ENCODE data around the gene MDM2. TPM values are rescaled to one million over a fixed set of nuclear protein-coding genes. Genes with fewer than 3 reads are reported as not detected.

Gene MDM2
- total RNA-seq, 1 donor from 2014 or later, result 123 TPM

- Mint-ChIP-seq H3K27me3 (ENCODE audit: low read depth) (no peaks in the 10 kb centered on the region), H3K4me1 (no peaks in the 10 kb centered on the region), H3K9me3 (no peaks in the 10 kb centered on the region), H3K4me3 (no peak overlapping the region), H3K27ac (ENCODE audit: unreplicated experiment) (no peak overlapping the region), H3K36me3 (ENCODE audit: low read depth) (peaks cover 4% of the 10 kb centered on the region)
- TF ChIP-seq CTCF (conservative IDR thresholded peaks at IDR 0.05), result no peak
- DNase-seq (ENCODE audit: low read depth, low spot score), result no peak
Measured at GRCh38 chr12:68846811-68847210, 38.8 kb downstream of the MDM2 start.

- no peaks in the 10 kb centered on the region for H3K36me3 Mint-ChIP-seq (ENCODE audit: low read depth)
Measured at GRCh38 chr12:68850390-68850789, 42.4 kb downstream of the MDM2 start.

GRCh38 chr12:68851592-68852306 lies 43.8 kb downstream of the MDM2 start:
- no peaks in the 10 kb centered on the region for H3K4me1 Mint-ChIP-seq
- no peaks in the 10 kb centered on the region for H3K36me3 Mint-ChIP-seq (ENCODE audit: low read depth)
- no peak overlapping the region for H3K4me3 Mint-ChIP-seq
- H3K27ac Mint-ChIP-seq (ENCODE audit: unreplicated experiment), result no peak overlapping the region
- DNase-seq (ENCODE audit: low read depth, low spot score), result no peak
- peaks cover 3% of the 10 kb centered on the region for H3K27me3 Mint-ChIP-seq (ENCODE audit: low read depth)
- no peaks in the 10 kb centered on the region for H3K9me3 Mint-ChIP-seq
- no peak for TF ChIP-seq CTCF (conservative IDR thresholded peaks at IDR 0.05)

More at GRCh38 chr12:68850390-68850789, 42.4 kb downstream of the MDM2 start:
- H3K4me3 Mint-ChIP-seq, result no peak overlapping the region
- no peaks in the 10 kb centered on the region for H3K9me3 Mint-ChIP-seq
- TF ChIP-seq CTCF (conservative IDR thresholded peaks at IDR 0.05), result no peak
- no peak for DNase-seq (ENCODE audit: low read depth, low spot score)
- no peaks in the 10 kb centered on the region for H3K4me1 Mint-ChIP-seq
- H3K27me3 Mint-ChIP-seq (ENCODE audit: low read depth), result peaks cover 3% of the 10 kb centered on the region
- H3K27ac Mint-ChIP-seq (ENCODE audit: unreplicated experiment), result no peak overlapping the region

GRCh38 chr12:68853396-68854077 lies 45.6 kb downstream of the MDM2 start:
- no peaks in the 10 kb centered on the region for H3K36me3 Mint-ChIP-seq (ENCODE audit: low read depth)
- no peaks in the 10 kb centered on the region for H3K4me1 Mint-ChIP-seq
- no peak for DNase-seq (ENCODE audit: low read depth, low spot score)

GRCh38 chr12:68854078-68854468 lies 46.1 kb downstream of the MDM2 start:
- H3K4me1 Mint-ChIP-seq, result no peaks in the 10 kb centered on the region
- no peak overlapping the region for H3K27ac Mint-ChIP-seq (ENCODE audit: unreplicated experiment)
- H3K9me3 Mint-ChIP-seq, result no peaks in the 10 kb centered on the region
- no peak for TF ChIP-seq CTCF (conservative IDR thresholded peaks at IDR 0.05)
- no peak for DNase-seq (ENCODE audit: low read depth, low spot score)
- H3K4me3 Mint-ChIP-seq, result no peak overlapping the region
- H3K27me3 Mint-ChIP-seq (ENCODE audit: low read depth), result peaks cover 3% of the 10 kb centered on the region
- H3K36me3 Mint-ChIP-seq (ENCODE audit: low read depth), result no peaks in the 10 kb centered on the region

More at GRCh38 chr12:68853396-68854077, 45.6 kb downstream of the MDM2 start:
- H3K9me3 Mint-ChIP-seq, result no peaks in the 10 kb centered on the region
- no peak overlapping the region for H3K27ac Mint-ChIP-seq (ENCODE audit: unreplicated experiment)
- no peak for TF ChIP-seq CTCF (conservative IDR thresholded peaks at IDR 0.05)
- H3K4me3 Mint-ChIP-seq, result no peak overlapping the region
- H3K27me3 Mint-ChIP-seq (ENCODE audit: low read depth), result peaks cover 3% of the 10 kb centered on the region

All from neural crest cell (in vitro differentiated cells).